ENCODE measurements around the gene TMED8. TPM values are rescaled to one million over a fixed set of nuclear protein-coding genes. Genes with fewer than 3 reads are reported as not detected.

TMED8 gene
- total RNA-seq, 2 donors from 2014 or later = 6.9 to 7.5 TPM

DNA sequence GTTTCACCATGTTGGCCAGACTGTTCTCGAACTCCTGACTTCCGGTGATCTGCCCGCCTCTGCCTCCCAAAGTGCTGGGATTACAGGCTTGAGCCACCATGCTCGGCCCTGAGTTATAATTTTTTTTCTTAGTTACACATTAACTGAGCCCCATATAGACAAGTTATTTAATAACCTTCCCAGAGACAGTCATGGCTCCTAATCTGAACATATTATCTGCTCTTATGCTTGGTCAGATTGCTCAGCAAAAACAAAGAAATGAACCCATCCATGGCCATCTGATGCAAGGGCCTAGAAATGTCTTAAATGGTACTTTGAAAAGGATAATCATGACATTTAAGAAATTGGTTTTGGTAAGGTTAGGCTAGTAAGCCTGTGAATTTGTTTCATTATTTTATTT is 13.3 kb upstream of the TMED8 start:
- no peak overlapping the region for H3K4me3 ChIP-seq
- H3K4me1 ChIP-seq = no peaks in the 10 kb centered on the region
- H3K27ac ChIP-seq = no peak overlapping the region
- TF ChIP-seq, protein P1, sequence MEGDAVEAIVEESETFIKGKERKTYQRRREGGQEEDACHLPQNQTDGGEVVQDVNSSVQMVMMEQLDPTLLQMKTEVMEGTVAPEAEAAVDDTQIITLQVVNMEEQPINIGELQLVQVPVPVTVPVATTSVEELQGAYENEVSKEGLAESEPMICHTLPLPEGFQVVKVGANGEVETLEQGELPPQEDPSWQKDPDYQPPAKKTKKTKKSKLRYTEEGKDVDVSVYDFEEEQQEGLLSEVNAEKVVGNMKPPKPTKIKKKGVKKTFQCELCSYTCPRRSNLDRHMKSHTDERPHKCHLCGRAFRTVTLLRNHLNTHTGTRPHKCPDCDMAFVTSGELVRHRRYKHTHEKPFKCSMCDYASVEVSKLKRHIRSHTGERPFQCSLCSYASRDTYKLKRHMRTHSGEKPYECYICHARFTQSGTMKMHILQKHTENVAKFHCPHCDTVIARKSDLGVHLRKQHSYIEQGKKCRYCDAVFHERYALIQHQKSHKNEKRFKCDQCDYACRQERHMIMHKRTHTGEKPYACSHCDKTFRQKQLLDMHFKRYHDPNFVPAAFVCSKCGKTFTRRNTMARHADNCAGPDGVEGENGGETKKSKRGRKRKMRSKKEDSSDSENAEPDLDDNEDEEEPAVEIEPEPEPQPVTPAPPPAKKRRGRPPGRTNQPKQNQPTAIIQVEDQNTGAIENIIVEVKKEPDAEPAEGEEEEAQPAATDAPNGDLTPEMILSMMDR (IDR thresholded peaks at IDR 0.05) = no peak
- TF ChIP-seq POLR2A (IDR thresholded peaks at IDR 0.05) = no peak
- H3K36me3 ChIP-seq (replicated peaks in 1 of 2; ENCODE audit: insufficient read depth in 1 of 2, low read depth in 2 of 2) = no peaks in the 10 kb centered on the region
- no peaks in the 10 kb centered on the region for H3K9me3 ChIP-seq
- no peaks in the 10 kb centered on the region for H3K27me3 ChIP-seq
- 77 to 84% methylated on average over 4 of the region's 4 CpGs for WGBS, 2 donors
- intact Hi-C loops (cut with DNase I) = no loop called here
- DNase-seq (no peak), ATAC-seq (no peak)

DNA sequence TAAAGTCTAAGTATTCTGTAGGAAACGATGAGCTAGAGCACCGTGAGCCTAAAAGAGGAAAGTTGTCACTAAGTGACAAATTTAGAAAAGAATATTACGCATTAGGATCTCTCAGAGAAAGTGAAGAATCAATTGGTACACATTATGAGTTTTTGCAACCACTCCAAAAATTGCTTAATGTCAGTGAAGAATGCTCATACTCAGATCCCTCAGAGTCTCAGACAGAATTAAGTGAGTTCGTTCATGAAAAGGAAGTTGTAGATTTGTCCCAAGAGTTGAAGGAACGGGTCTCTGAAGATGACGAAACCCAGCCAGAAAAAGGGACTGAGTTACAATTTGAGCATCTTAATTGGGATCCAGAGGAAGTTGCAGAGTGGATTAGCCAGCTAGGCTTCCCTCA is 1.8 kb upstream of the TMED8 start:
- no peaks in the 10 kb centered on the region for H3K27me3 ChIP-seq
- no peaks in the 10 kb centered on the region for H3K9me3 ChIP-seq
- H3K4me3 ChIP-seq = no peak overlapping the region
- WGBS, 2 donors = 78 to 83% methylated on average over 6 of the region's 6 CpGs
- H3K36me3 ChIP-seq (replicated peaks in 1 of 2; ENCODE audit: insufficient read depth in 1 of 2, low read depth in 2 of 2) = no peaks in the 10 kb centered on the region
- H3K4me1 ChIP-seq = peaks cover 15% of the 10 kb centered on the region
- no peak overlapping the region for H3K27ac ChIP-seq
- intact Hi-C loops (cut with DNase I) = no loop called here
- no peak for ATAC-seq
- no peak for DNase-seq
- TF ChIP-seq, protein P1 (IDR thresholded peaks at IDR 0.05) = no peak
- TF ChIP-seq POLR2A (IDR thresholded peaks at IDR 0.05) = no peak

DNA sequence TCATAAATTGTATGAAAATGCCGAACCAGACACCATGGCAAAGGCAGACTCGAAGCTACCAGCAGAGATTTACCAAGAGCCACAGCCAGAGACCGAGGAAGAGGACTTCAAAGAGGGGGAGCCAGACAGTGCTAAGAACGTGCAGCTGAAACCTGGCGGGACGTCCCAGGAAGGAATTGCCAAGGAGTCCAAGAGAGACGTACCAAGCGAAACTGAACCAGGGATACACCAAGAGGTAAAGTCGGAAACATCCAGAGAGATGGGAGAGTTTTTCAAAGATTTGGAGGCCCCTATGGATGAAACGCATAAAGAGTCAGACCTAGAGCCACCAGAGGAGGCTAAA is 579 bp upstream of the TMED8 start:
- no peak for ATAC-seq
- TF ChIP-seq, protein P1 (IDR thresholded peaks at IDR 0.05) = no peak
- no peak for TF ChIP-seq POLR2A (IDR thresholded peaks at IDR 0.05)
- H3K36me3 ChIP-seq (replicated peaks in 1 of 2; ENCODE audit: insufficient read depth in 1 of 2, low read depth in 2 of 2) = no peaks in the 10 kb centered on the region
- intact Hi-C loops (cut with DNase I) = no loop called here
- H3K27me3 ChIP-seq = no peaks in the 10 kb centered on the region
- no peaks in the 10 kb centered on the region for H3K9me3 ChIP-seq
- peak overlapping the region in 1 of 4 donors; percentile 93 for H3K27ac ChIP-seq
- H3K4me3 ChIP-seq = peak overlapping the region in 1 of 2 donors; percentile 95
- peaks cover 15% of the 10 kb centered on the region for H3K4me1 ChIP-seq
- WGBS, 2 donors = 15 to 16% methylated on average over 10 of the region's 10 CpGs
- DNase-seq = no peak

DNA sequence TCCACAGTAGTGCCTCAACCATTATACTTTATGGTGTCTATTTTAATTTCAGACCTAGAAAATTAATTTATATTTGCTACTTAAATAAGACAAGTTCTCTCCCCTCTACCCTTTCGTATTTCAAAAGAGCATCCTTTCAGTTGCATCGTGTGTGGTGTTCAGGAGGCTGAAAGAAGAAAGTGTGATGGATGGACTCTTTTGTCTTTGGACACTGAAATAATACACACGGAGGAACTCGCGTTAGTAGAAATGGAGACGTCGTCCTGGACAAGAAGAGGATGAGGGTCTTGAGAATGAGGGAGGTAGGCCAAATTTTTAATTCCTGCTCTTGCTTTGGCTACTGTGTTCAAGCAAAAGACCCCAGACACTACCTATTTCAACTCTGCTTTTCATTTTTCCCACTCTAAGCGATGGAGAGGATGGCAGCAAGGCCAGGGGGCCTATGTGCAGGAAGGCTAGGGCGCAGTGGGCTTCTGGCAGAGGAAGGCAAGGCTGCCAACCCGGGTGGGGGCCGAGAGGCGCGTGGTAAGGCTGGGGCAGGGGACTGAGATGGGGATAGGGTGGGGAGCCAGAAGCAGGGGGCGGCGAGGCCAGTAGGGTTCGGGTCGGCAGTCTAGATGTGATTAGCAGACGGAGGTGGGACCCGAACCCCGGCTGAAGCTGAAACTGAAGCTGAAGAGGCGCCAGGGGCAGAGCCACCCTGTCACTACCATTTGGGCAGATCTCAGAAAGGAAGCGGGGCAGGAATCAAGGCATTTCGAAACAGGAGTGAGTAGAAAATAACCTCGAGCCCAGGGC is 722 bp downstream of the TMED8 start:
- DNase-seq = peak; percentile 5 to 26 (median 14)
- no peaks in the 10 kb centered on the region for H3K36me3 ChIP-seq (replicated peaks in 1 of 2; ENCODE audit: insufficient read depth in 1 of 2, low read depth in 2 of 2)
- peak; percentile 3 for ATAC-seq
- H3K27ac ChIP-seq = peak overlapping the region; percentile 18 to 93 (median 83)
- WGBS, 2 donors = 13 to 15% methylated on average over 24 of the region's 24 CpGs
- H3K9me3 ChIP-seq = no peaks in the 10 kb centered on the region
- no peaks in the 10 kb centered on the region for H3K27me3 ChIP-seq
- peak overlapping the region; percentile 80 to 95 for H3K4me3 ChIP-seq
- H3K4me1 ChIP-seq = peaks cover 15% of the 10 kb centered on the region
- intact Hi-C loops (cut with DNase I) = no loop called here
- TF ChIP-seq POLR2A (IDR thresholded peaks at IDR 0.05) = no peak
- TF ChIP-seq, protein P1 (IDR thresholded peaks at IDR 0.05) = no peak

Data from body of pancreas (tissue), 4 donors.